Neutrophil (primary cell): Measurements from ENCODE around the gene MTRF1.

Experiments used
- H3K27ac ChIP-seq: fragments of 200-600 bp; sonication (generic); 2 replicates; pipeline ENCODE4 v1.5.1; 2016; ENCODE audit warnings: mild to moderate bottlenecking, moderate library complexity
- H3K27me3 ChIP-seq: fragments of 200-600 bp; sonication (generic); 2 replicates; pipeline ENCODE4 v1.6.0; 2016; ENCODE audit warnings: mild to moderate bottlenecking
- H3K36me3 ChIP-seq: fragments of 200-600 bp; sonication (generic); 2 replicates; pipeline ENCODE4 v1.5.1; 2017
- H3K4me1 ChIP-seq, 2 experiments: fragments of 200-600 bp in 1 of 2; sonication (generic) in 1 of 2; 1 replicate in 1 of 2; 2 replicates in 1 of 2; pipeline versions ENCODE4 v1.5.1 to v1.6.1; 2013 to 2016; ENCODE audit warnings: low read depth in 1 of 2, low read length in 1 of 2, mild to moderate bottlenecking in 1 of 2, moderate library complexity in 1 of 2; ENCODE audit not compliant: control insufficient read depth in 1 of 2, insufficient read depth in 1 of 2
- H3K4me3 ChIP-seq, 2 experiments: fragments of 200-600 bp in 1 of 2; sonication (generic) in 1 of 2; 1 replicate in 1 of 2; 2 replicates in 1 of 2; pipeline ENCODE4 v1.5.1; 2013 to 2016; ENCODE audit warnings: low read depth in 1 of 2, low read length in 1 of 2, mild to moderate bottlenecking in 1 of 2, moderate library complexity in 1 of 2
- H3K9me3 ChIP-seq: fragments of 200-600 bp; sonication (generic); 2 replicates; pipeline ENCODE4 v1.5.1; 2016
- CTCF ChIP-seq: fragments of 200-600 bp; sonication (generic); IDR thresholded peaks from 2 replicates; pipeline ENCODE4 v1.5.1; 2016; ENCODE audit warnings: antibody characterized with exemption

The MTRF1 gene

GRCh38 chr13:41307884-41308640 lies 44.7 kb upstream of the MTRF1 start:
- H3K36me3 ChIP-seq, result no peaks in the 10 kb centered on the region
- no peaks in the 10 kb centered on the region for H3K27me3 ChIP-seq
- no peak for TF ChIP-seq CTCF
- H3K4me1 ChIP-seq, result peaks cover 17 to 18% of the 10 kb centered on the region in 2 experiments
- no peaks in the 10 kb centered on the region for H3K9me3 ChIP-seq
- no peak overlapping the region for H3K27ac ChIP-seq
- no peak overlapping the region for H3K4me3 ChIP-seq

- Histone ChIP-seq H3K36me3 (no peaks in the 10 kb centered on the region), H3K4me3 (no peak overlapping the region), H3K27me3 (no peaks in the 10 kb centered on the region), H3K4me1 (peaks cover 4 to 5% of the 10 kb centered on the region in 2 experiments), H3K9me3 (no peaks in the 10 kb centered on the region), H3K27ac (no peak overlapping the region)
- no peak for TF ChIP-seq CTCF
Measured at GRCh38 chr13:41306271-41307145, 43.1 kb upstream of the MTRF1 start.

- no peaks in the 10 kb centered on the region for H3K4me1 ChIP-seq
- no peaks in the 10 kb centered on the region for H3K36me3 ChIP-seq
- TF ChIP-seq CTCF, result no peak
- no peak overlapping the region for H3K27ac ChIP-seq
- H3K27me3 ChIP-seq, result no peaks in the 10 kb centered on the region
- H3K9me3 ChIP-seq, result no peaks in the 10 kb centered on the region
- no peak overlapping the region for H3K4me3 ChIP-seq
Measured at GRCh38 chr13:41304551-41304950, 41.2 kb upstream of the MTRF1 start.

- no peak for TF ChIP-seq CTCF
- Histone ChIP-seq H3K36me3 (no peaks in the 10 kb centered on the region), H3K27ac (no peak overlapping the region), H3K4me1 (no peaks in the 10 kb centered on the region), H3K4me3 (no peak overlapping the region), H3K27me3 (no peaks in the 10 kb centered on the region), H3K9me3 (no peaks in the 10 kb centered on the region)
Measured at GRCh38 chr13:41302743-41303142, 39.4 kb upstream of the MTRF1 start.

DNA sequence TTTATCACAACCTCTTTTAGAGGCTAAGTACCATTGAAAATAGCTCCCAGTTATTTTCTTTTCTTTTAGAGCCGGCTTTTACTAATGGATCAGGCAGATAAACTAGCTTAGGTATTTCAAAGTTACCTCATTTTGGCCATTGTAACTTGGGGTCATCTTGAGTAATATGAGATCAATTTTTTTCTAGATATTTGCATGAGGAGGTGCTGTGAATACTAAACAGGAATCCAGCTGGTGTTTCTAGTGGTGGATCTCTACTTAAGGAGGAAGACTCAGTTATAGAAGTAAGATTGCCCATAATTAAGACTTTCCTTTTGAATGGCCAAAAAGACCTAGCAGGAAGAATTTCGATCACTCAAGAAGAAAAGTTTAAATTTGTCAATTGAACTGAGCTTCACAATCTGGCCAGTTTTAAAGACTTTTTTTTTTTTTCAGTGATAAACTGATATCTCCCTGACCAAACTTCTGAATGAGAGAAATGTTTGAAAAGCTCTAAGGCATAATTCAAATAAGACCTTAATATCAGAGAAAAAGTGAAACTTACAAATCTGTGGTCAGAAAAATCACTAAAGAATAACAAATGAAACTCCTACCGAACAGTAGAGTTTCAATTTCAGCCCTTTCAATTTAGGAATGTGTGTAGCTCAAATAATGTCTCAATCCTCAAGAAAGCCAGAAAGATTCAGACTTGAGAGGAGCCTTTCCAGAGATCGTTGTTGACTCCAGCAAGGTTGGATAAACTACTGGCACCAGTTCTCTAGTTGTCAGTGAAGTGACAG lies 36.1 kb upstream of the MTRF1 start:
- Histone ChIP-seq H3K4me3 (no peak overlapping the region), H3K4me1 (no peaks in the 10 kb centered on the region), H3K27ac (no peak overlapping the region), H3K36me3 (no peaks in the 10 kb centered on the region), H3K9me3 (no peaks in the 10 kb centered on the region), H3K27me3 (no peaks in the 10 kb centered on the region)
- no peak for TF ChIP-seq CTCF
